Neuronal stem cell (in vitro differentiated cells): ENCODE data around the gene ZSCAN30.

Experiments used
- DNase-seq: peaks from one replicate; pipeline ENCODE4 v3.0.0-alpha.2; 2013; ENCODE audit warnings: low spot score
- H2AFZ ChIP-seq: one replicate; pipeline ENCODE4 v1.6.1; 2013; ENCODE audit warnings: mild to moderate bottlenecking, low read length, inconsistent platforms
- H2AK5ac ChIP-seq: 2 replicates; pipeline ENCODE4 v1.6.1; 2013; ENCODE audit warnings: low read depth, mild to moderate bottlenecking, inconsistent platforms, low read length, moderate library complexity, mixed read lengths
- H2BK120ac ChIP-seq: 2 replicates; pipeline ENCODE4 v1.6.1; 2013; ENCODE audit warnings: low read depth, mild to moderate bottlenecking, inconsistent platforms, low read length, moderate library complexity, mixed read lengths
- H2BK12ac ChIP-seq: one replicate; pipeline ENCODE4 v1.6.1; 2013; ENCODE audit warnings: low read length, inconsistent platforms
- H2BK15ac ChIP-seq: 2 replicates; pipeline ENCODE4 v1.6.1; 2013; ENCODE audit warnings: mild to moderate bottlenecking, low read length, inconsistent platforms, mixed read lengths
- H2BK5ac ChIP-seq: one replicate; pipeline ENCODE4 v1.6.1; 2013; ENCODE audit warnings: inconsistent platforms, mild to moderate bottlenecking, low read length, moderate library complexity
- H3K14ac ChIP-seq: one replicate; pipeline ENCODE4 v1.6.1; 2013; ENCODE audit warnings: low read length, inconsistent platforms
- H3K18ac ChIP-seq: 2 replicates; pipeline ENCODE4 v1.6.1; 2013; ENCODE audit warnings: low read length, inconsistent platforms
- H3K23ac ChIP-seq: 2 replicates; pipeline ENCODE4 v1.6.1; 2013; ENCODE audit warnings: low read depth, mild to moderate bottlenecking, mixed read lengths, low read length, inconsistent platforms; ENCODE audit not compliant: poor library complexity
- H3K27ac ChIP-seq: replicated peaks from 3 replicates; pipeline ENCODE4 v1.5.1; 2013; ENCODE audit warnings: low read length, inconsistent platforms
- H3K27me3 ChIP-seq, 3 experiments: 2 replicates each; pipeline ENCODE4 v1.6.1; 2013; ENCODE audit warnings: low read length in 3 of 3, mild to moderate bottlenecking in 2 of 3, inconsistent platforms in 1 of 3, low read depth in 1 of 3, mixed read lengths in 1 of 3, moderate library complexity in 1 of 3; ENCODE audit not compliant: control insufficient read depth in 3 of 3, insufficient read depth in 3 of 3
- H3K36me3 ChIP-seq, 2 donors: replicated peaks in 1 of 2; 2 replicates each; pipeline ENCODE4 v1.6.1; 2013; ENCODE audit warnings: low read length in 2 of 2; ENCODE audit not compliant: control insufficient read depth in 2 of 2, insufficient read depth in 2 of 2
- H3K4ac ChIP-seq: 2 replicates; pipeline ENCODE4 v1.6.1; 2013; ENCODE audit warnings: inconsistent platforms, mild to moderate bottlenecking, low read length, moderate library complexity
- H3K4me1 ChIP-seq, 2 donors: 1 replicate in 1 of 2; 2 replicates in 1 of 2; pipeline ENCODE4 v1.6.1; 2013; ENCODE audit warnings: low read length in 2 of 2, low read depth in 1 of 2; ENCODE audit not compliant: control insufficient read depth in 2 of 2, insufficient read depth in 1 of 2
- H3K4me2 ChIP-seq: one replicate; pipeline ENCODE4 v1.6.1; 2013; ENCODE audit warnings: mild to moderate bottlenecking, low read length, inconsistent platforms; ENCODE audit not compliant: insufficient read depth, poor library complexity, severe bottlenecking
- H3K4me3 ChIP-seq, 2 donors: 2 replicates each; pipeline ENCODE4 v1.5.1; 2013; ENCODE audit warnings: low read length in 2 of 2, mild to moderate bottlenecking in 2 of 2, inconsistent platforms in 1 of 2, moderate library complexity in 1 of 2
- H3K79me1 ChIP-seq: one replicate; pipeline ENCODE4 v1.6.1; 2013; ENCODE audit warnings: low read depth, mild to moderate bottlenecking, inconsistent platforms, low read length, moderate library complexity
- H3K9ac ChIP-seq: one replicate; pipeline ENCODE4 v1.6.1; 2013; ENCODE audit warnings: mild to moderate bottlenecking, low read depth, low read length, inconsistent platforms; ENCODE audit not compliant: poor library complexity
- H3K9me3 ChIP-seq, 2 donors: replicated peaks in 1 of 2; 2 replicates each; pipeline versions ENCODE3 to v1.6.1; 2013; ENCODE audit warnings: low read length in 2 of 2, mild to moderate bottlenecking in 2 of 2, inconsistent platforms in 1 of 2, low read depth in 1 of 2, mixed read lengths in 1 of 2, moderate library complexity in 1 of 2; ENCODE audit not compliant: control insufficient read depth in 2 of 2, insufficient read depth in 1 of 2
- H4K8ac ChIP-seq: one replicate; pipeline ENCODE4 v1.6.1; 2013; ENCODE audit warnings: low read depth, mild to moderate bottlenecking, inconsistent platforms, low read length, moderate library complexity
- H4K91ac ChIP-seq: one replicate; pipeline ENCODE4 v1.6.1; 2013; ENCODE audit warnings: low read length, low read depth, mild to moderate bottlenecking, inconsistent platforms; ENCODE audit not compliant: poor library complexity
- WGBS, 2 donors: extraction: QIAGEN DNeasy Blood & Tissue Kit; methylation state at CpG; one replicate each; pipeline ENCODE4 v1.1.7; 2013; ENCODE audit warnings: missing lambda C conversion rate in 2 of 2, mixed read lengths in 1 of 2; ENCODE audit not compliant: insufficient read length in 2 of 2, insufficient replicate concordance in 1 of 2; ENCODE audit errors: extremely low coverage in 2 of 2; 5-methylcytosine and 5-hydroxymethylcytosine counted together

ZSCAN30 gene

GRCh38 chr18:35334212-35334611, 44.2 kb upstream of the ZSCAN30 start:
- no CpG with 5 or more reads among the region's 1 CpG for WGBS, 2 donors
- DNase-seq: no peak
- Histone ChIP-seq H3K14ac (no peak overlapping the region), H2BK12ac (no peak overlapping the region), H3K36me3 (peaks cover 27 to 82% of the 10 kb centered on the region in 2 donors), H3K18ac (no peak overlapping the region), H3K9ac (no peak overlapping the region), H3K4me2 (no peak overlapping the region), H3K4me1 (peaks cover 0 to 2% of the 10 kb centered on the region in 2 donors), H2BK15ac (no peak overlapping the region), H3K4me3 (no peak overlapping the region), H2AFZ (no peak overlapping the region), H3K23ac (no peak overlapping the region), H3K27me3 (no peaks in the 10 kb centered on the region), H2BK5ac (no peak overlapping the region), H3K4ac (no peak overlapping the region), H2BK120ac (no peak overlapping the region), H2AK5ac (no peak overlapping the region), H3K79me1 (no peaks in the 10 kb centered on the region), H3K27ac (no peak overlapping the region), H4K91ac (no peak overlapping the region), H3K9me3 (peaks cover 0 to 15% of the 10 kb centered on the region in 2 donors), H4K8ac (no peak overlapping the region)

DNA sequence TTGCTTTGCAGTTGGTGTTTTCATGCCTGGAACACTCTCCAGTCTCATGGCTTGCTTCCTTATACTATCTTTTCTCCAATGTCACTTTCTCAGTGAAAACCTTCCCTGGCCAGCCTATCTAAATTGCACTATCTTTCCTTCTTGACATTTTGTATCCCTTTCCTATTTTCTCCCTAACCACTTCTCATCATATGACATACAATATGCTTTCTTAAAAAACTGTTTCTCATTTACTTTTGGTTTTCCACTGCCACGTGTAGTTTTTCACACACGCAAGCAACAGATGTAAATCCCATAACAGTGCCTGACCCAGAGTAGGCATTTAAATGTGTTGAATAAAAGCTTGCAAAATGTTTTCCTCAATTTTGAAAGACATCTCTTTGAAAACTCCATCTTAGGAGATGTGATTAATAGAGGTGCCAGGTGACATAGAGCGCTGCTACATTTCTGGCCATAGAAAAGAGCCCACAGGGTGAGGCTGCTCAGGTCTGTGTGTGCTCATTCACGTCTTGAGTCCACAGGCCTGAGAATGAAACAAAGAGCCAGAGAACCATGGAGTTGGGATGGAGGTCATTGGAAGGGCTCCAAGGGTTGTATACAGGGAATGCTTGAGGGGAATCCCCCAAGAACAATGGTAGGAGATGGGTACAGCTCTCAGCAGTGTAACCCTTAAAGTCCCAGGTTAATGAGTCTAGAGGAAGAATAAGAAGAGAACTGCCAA, 41.5 kb upstream of the ZSCAN30 start:
- Histone ChIP-seq H4K91ac (no peak overlapping the region), H3K4me1 (peaks cover 0 to 2% of the 10 kb centered on the region in 2 donors), H2AK5ac (no peak overlapping the region), H3K27me3 (no peaks in the 10 kb centered on the region), H3K4ac (no peak overlapping the region), H3K36me3 (peaks cover 19 to 56% of the 10 kb centered on the region in 2 donors), H3K18ac (no peak overlapping the region), H3K9me3 (peaks cover 0 to 14% of the 10 kb centered on the region in 2 donors), H3K14ac (no peak overlapping the region), H3K9ac (no peak overlapping the region), H3K4me2 (peak overlapping the region; percentile 2), H4K8ac (no peak overlapping the region), H2BK12ac (no peak overlapping the region), H2BK120ac (no peak overlapping the region), H3K79me1 (no peaks in the 10 kb centered on the region), H2BK5ac (no peak overlapping the region), H3K23ac (no peak overlapping the region), H3K27ac (no peak overlapping the region), H2AFZ (no peak overlapping the region), H3K4me3 (peak overlapping the region in 1 of 2 donors; percentile 52), H2BK15ac (no peak overlapping the region)
- DNase-seq: no peak
- WGBS, 2 donors: no CpG with 5 or more reads among the region's 4 CpGs

DNA sequence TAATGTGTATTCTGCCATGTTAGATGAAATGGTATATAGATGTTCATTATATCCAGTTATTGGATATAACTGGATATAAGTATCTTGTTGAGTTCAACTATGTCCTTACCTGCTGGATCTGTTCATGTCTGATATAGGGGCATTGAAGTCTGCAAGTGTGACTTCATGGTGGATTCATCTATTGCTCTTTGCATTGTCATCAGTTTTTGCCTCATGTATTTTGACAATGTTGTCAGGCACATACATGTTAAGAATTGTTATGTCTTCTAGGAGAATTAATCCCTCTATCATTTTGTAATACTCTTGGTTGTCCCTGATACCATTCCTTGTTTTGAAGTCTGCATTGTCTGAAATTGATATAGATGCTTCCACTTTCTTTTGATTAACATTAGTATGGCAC, 38.8 kb upstream of the ZSCAN30 start:
- no peak overlapping the region for H3K18ac ChIP-seq
- H3K36me3 ChIP-seq: peaks cover 11 to 29% of the 10 kb centered on the region in 2 donors
- H4K91ac ChIP-seq: no peak overlapping the region
- DNase-seq: no peak
- no peak overlapping the region for H3K9ac ChIP-seq
- H3K9me3 ChIP-seq: peaks cover 0 to 3% of the 10 kb centered on the region in 2 donors
- H3K79me1 ChIP-seq: no peaks in the 10 kb centered on the region
- no peak overlapping the region for H3K23ac ChIP-seq
- no peak overlapping the region for H3K4ac ChIP-seq
- peaks cover 0 to 4% of the 10 kb centered on the region in 2 donors for H3K4me1 ChIP-seq
- H2AFZ ChIP-seq: no peak overlapping the region
- no peaks in the 10 kb centered on the region for H3K27me3 ChIP-seq
- no peak overlapping the region for H2BK15ac ChIP-seq
- no peak overlapping the region for H2BK12ac ChIP-seq
- H4K8ac ChIP-seq: no peak overlapping the region
- H3K14ac ChIP-seq: no peak overlapping the region
- no peak overlapping the region for H2BK120ac ChIP-seq
- H3K4me3 ChIP-seq: no peak overlapping the region
- H2AK5ac ChIP-seq: no peak overlapping the region
- no peak overlapping the region for H2BK5ac ChIP-seq
- H3K4me2 ChIP-seq: no peak overlapping the region
- H3K27ac ChIP-seq: no peak overlapping the region

DNA sequence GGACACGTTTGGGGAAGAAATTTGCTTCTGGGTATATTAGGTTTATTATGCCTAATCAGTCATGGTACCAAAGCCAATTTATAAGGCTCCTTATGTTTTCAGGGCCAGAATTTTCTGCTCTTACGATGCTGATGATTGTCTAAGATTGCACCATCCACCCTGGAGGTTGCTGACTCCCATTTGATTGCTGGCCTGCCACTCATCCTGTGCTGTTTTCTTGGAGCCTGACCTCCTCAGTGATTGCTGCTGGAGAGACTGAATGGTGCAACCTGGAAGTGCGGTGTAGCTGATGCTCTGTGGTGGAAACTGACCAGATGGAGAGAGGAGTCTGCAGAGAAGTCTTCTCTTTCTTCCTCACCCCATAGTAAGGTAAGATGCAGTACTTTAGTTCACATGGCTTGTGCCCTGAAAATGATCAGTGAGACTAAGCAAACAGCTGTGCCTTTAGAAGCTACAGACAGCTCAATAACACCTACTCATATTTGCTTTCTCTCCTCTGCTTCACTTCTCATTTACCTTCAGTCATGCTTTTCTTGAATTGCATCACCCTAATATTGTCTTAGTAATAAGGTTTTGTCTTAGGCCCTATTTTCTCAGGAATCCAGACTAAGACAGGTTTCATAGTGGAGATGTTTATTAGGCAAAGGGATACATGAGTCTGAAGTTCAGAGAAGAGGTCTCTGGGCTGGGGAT, 36.8 kb upstream of the ZSCAN30 start:
- H3K23ac ChIP-seq: no peak overlapping the region
- peaks cover 0 to 3% of the 10 kb centered on the region in 2 donors for H3K4me1 ChIP-seq
- H3K14ac ChIP-seq: no peak overlapping the region
- no peak overlapping the region for H2BK120ac ChIP-seq
- DNase-seq: no peak
- H3K27me3 ChIP-seq: no peaks in the 10 kb centered on the region
- no peak overlapping the region for H3K4me3 ChIP-seq
- no peak overlapping the region for H3K27ac ChIP-seq
- H3K4ac ChIP-seq: no peak overlapping the region
- H3K79me1 ChIP-seq: no peaks in the 10 kb centered on the region
- no peak overlapping the region for H3K9ac ChIP-seq
- no CpG with 5 or more reads among the region's 3 CpGs for WGBS, 2 donors
- H2AFZ ChIP-seq: no peak overlapping the region
- no peak overlapping the region for H4K8ac ChIP-seq
- no peak overlapping the region for H2BK5ac ChIP-seq
- H3K18ac ChIP-seq: no peak overlapping the region
- H4K91ac ChIP-seq: no peak overlapping the region
- peaks cover 4 to 9% of the 10 kb centered on the region in 2 donors for H3K36me3 ChIP-seq
- H3K9me3 ChIP-seq: no peaks in the 10 kb centered on the region
- H2BK15ac ChIP-seq: no peak overlapping the region
- H3K4me2 ChIP-seq: no peak overlapping the region
- no peak overlapping the region for H2BK12ac ChIP-seq
- H2AK5ac ChIP-seq: no peak overlapping the region
